Neural cell (in vitro differentiated cells): ENCODE data around the gene IPO8. TPM values are rescaled to one million over a fixed set of nuclear protein-coding genes. Genes with fewer than 3 reads are reported as not detected.

Source experiments
- H2AFZ ChIP-seq: fragments of 200-600, 300-800 bp; sonication (generic), shearing (Covaris generic); 2 replicates; pipeline ENCODE4 v1.6.0; 2014; ENCODE audit warnings: low read depth, mild to moderate bottlenecking, antibody characterized with exemption, low read length, moderate library complexity
- H3F3A ChIP-seq: fragments of 200-600 bp; shearing (Covaris generic); 2 replicates; pipeline ENCODE4 v1.6.1; 2016; ENCODE audit warnings: mild to moderate bottlenecking, moderate library complexity, mixed read lengths, antibody characterized with exemption, low read length; ENCODE audit not compliant: insufficient read depth, poor library complexity, severe bottlenecking
- H3K27ac ChIP-seq: fragments of 200-600, 300-800 bp; sonication (generic), shearing (Covaris generic); 2 replicates; pipeline ENCODE4 v1.5.1; 2014; ENCODE audit warnings: mild to moderate bottlenecking, low read length, moderate library complexity
- H3K27me3 ChIP-seq: fragments of 300-800, 200-600 bp; sonication (generic), shearing (Covaris generic); 2 replicates; pipeline ENCODE4 v1.6.0; 2014; ENCODE audit warnings: mild to moderate bottlenecking, low read depth, low read length, moderate library complexity; ENCODE audit not compliant: insufficient read depth
- H3K36me3 ChIP-seq: fragments of 300-800, 200-600 bp; sonication (generic), shearing (Covaris generic); 2 replicates; pipeline ENCODE4 v1.5.1; 2014; ENCODE audit warnings: mild to moderate bottlenecking, antibody characterized with exemption, low read length, moderate library complexity; ENCODE audit not compliant: insufficient read depth
- H3K4me2 ChIP-seq: fragments of 300-800, 200-600 bp; sonication (generic), shearing (Covaris generic); 2 replicates; pipeline ENCODE4 v1.6.0; 2014; ENCODE audit warnings: mild to moderate bottlenecking, low read length
- H3K4me3 ChIP-seq: fragments of 300-800, 200-600 bp; sonication (generic), shearing (Covaris generic); 2 replicates; pipeline ENCODE4 v1.5.1; 2014; ENCODE audit warnings: mild to moderate bottlenecking, low read length, moderate library complexity
- H3K79me2 ChIP-seq: fragments of 200-600 bp; shearing (Covaris generic); replicated peaks from 2 replicates; pipeline ENCODE4 v1.6.0; 2014; ENCODE audit warnings: mild to moderate bottlenecking, low read length, moderate library complexity; ENCODE audit not compliant: insufficient read depth
- H3K9ac ChIP-seq: fragments of 300-800, 200-600 bp; sonication (generic), shearing (Covaris generic); 2 replicates; pipeline ENCODE4 v1.6.1; 2016; ENCODE audit warnings: mild to moderate bottlenecking, low read length, mixed read lengths
- H3K9me2 ChIP-seq: fragments of 200-600 bp; shearing (Covaris generic); 2 replicates; pipeline ENCODE4 v1.6.1; 2016; ENCODE audit warnings: mild to moderate bottlenecking, low read length, mixed read lengths; ENCODE audit not compliant: insufficient read depth
- H3K9me3 ChIP-seq: fragments of 200-600, 300-800 bp; sonication (generic), shearing (Covaris generic); 2 replicates; pipeline ENCODE4 v1.6.1; 2016; ENCODE audit warnings: mild to moderate bottlenecking, mixed run types, low read length, moderate library complexity, mixed read lengths
- H4K20me1 ChIP-seq: fragments of 200-600 bp; shearing (Covaris generic); 2 replicates; pipeline ENCODE4 v1.6.1; 2016; ENCODE audit warnings: mild to moderate bottlenecking, mixed run types; ENCODE audit not compliant: insufficient read depth
- EP300 ChIP-seq: fragments of 450-650 bp; conservative IDR thresholded peaks from 2 replicates; pipeline ENCODE4 v1.6.1; 2014; ENCODE audit warnings: antibody characterized with exemption, mild to moderate bottlenecking, moderate library complexity; ENCODE audit not compliant: poor library complexity, severe bottlenecking
- EZH2 ChIP-seq: fragments of 200-600, 300-800 bp; shearing (Covaris generic), sonication (generic); IDR thresholded peaks from 2 replicates; pipeline ENCODE4 v1.6.1; 2014; ENCODE audit warnings: antibody characterized with exemption, low read length, borderline replicate concordance, mild to moderate bottlenecking; ENCODE audit not compliant: insufficient read depth, poor library complexity, severe bottlenecking
- MXI1 ChIP-seq: fragments of 450-650 bp; conservative IDR thresholded peaks from 2 replicates; pipeline ENCODE4 v1.6.1; 2014; ENCODE audit warnings: antibody characterized with exemption, mild to moderate bottlenecking; ENCODE audit not compliant: poor library complexity, severe bottlenecking
- POLR2AphosphoS5 ChIP-seq: IDR thresholded peaks from 2 replicates; pipeline ENCODE4 v1.6.1; 2012
- RAD21 ChIP-seq: fragments of 450-650 bp; conservative IDR thresholded peaks from 2 replicates; pipeline ENCODE4 v1.6.1; 2014; ENCODE audit warnings: antibody characterized with exemption, mild to moderate bottlenecking, moderate library complexity
- TAF1 ChIP-seq: IDR thresholded peaks from 2 replicates; pipeline ENCODE4 v1.6.1; 2012; ENCODE audit warnings: low read depth
- polyA plus RNA-seq: library from polyadenylated mRNA; depleted of rRNA; stranded (reverse); fragments of >200 nt; gene quantifications from 2 replicates; pipeline ENCODE4 v1.2.3, GENCODE V29; 2014
- TF ChIP-seq, protein P1 (sequence below): IDR thresholded peaks from 2 replicates; pipeline ENCODE4 v1.6.1; 2012; ENCODE audit warnings: borderline replicate concordance
- TF ChIP-seq, protein P2 (sequence below): fragments of 450-650 bp; IDR thresholded peaks from 2 replicates; pipeline ENCODE4 v1.5.1; 2014; ENCODE audit warnings: antibody characterized with exemption, mild to moderate bottlenecking, moderate library complexity; ENCODE audit not compliant: poor library complexity, severe bottlenecking

IPO8 gene
- polyA plus RNA-seq, 1 donor from 2014 or later: 18.8 TPM

GRCh38 chr12:30687265-30687986 is 8.2 kb downstream of the IPO8 start:
- no peak for TF ChIP-seq EZH2
- Histone ChIP-seq H3K4me3 (no peak overlapping the region), H3K36me3 (no peaks in the 10 kb centered on the region), H3K27ac (no peak overlapping the region), H3F3A (no peaks in the 10 kb centered on the region), H3K9me3 (no peaks in the 10 kb centered on the region), H3K9me2 (no peaks in the 10 kb centered on the region), H4K20me1 (no peaks in the 10 kb centered on the region), H3K79me2 (no peaks in the 10 kb centered on the region), H3K27me3 (no peaks in the 10 kb centered on the region), H2AFZ (no peak overlapping the region), H3K4me2 (no peak overlapping the region), H3K9ac (no peak overlapping the region)

- Histone ChIP-seq H3K4me2 (no peak overlapping the region), H3F3A (no peaks in the 10 kb centered on the region), H3K27me3 (no peaks in the 10 kb centered on the region), H3K4me3 (no peak overlapping the region), H3K9me2 (no peaks in the 10 kb centered on the region), H4K20me1 (no peaks in the 10 kb centered on the region), H3K9me3 (no peaks in the 10 kb centered on the region), H2AFZ (no peak overlapping the region), H3K27ac (no peak overlapping the region), H3K79me2 (no peaks in the 10 kb centered on the region), H3K9ac (no peak overlapping the region), H3K36me3 (peaks cover 8% of the 10 kb centered on the region)
- TF ChIP-seq, protein P1, sequence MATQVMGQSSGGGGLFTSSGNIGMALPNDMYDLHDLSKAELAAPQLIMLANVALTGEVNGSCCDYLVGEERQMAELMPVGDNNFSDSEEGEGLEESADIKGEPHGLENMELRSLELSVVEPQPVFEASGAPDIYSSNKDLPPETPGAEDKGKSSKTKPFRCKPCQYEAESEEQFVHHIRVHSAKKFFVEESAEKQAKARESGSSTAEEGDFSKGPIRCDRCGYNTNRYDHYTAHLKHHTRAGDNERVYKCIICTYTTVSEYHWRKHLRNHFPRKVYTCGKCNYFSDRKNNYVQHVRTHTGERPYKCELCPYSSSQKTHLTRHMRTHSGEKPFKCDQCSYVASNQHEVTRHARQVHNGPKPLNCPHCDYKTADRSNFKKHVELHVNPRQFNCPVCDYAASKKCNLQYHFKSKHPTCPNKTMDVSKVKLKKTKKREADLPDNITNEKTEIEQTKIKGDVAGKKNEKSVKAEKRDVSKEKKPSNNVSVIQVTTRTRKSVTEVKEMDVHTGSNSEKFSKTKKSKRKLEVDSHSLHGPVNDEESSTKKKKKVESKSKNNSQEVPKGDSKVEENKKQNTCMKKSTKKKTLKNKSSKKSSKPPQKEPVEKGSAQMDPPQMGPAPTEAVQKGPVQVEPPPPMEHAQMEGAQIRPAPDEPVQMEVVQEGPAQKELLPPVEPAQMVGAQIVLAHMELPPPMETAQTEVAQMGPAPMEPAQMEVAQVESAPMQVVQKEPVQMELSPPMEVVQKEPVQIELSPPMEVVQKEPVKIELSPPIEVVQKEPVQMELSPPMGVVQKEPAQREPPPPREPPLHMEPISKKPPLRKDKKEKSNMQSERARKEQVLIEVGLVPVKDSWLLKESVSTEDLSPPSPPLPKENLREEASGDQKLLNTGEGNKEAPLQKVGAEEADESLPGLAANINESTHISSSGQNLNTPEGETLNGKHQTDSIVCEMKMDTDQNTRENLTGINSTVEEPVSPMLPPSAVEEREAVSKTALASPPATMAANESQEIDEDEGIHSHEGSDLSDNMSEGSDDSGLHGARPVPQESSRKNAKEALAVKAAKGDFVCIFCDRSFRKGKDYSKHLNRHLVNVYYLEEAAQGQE: no peak
- no peak for TF ChIP-seq EP300
Observed at GRCh38 chr12:30679241-30679640, 16.4 kb downstream of the IPO8 start.

GRCh38 chr12:30678221-30678620 is 17.4 kb downstream of the IPO8 start:
- H3K9ac ChIP-seq: no peak overlapping the region
- H3K79me2 ChIP-seq: no peaks in the 10 kb centered on the region
- no peaks in the 10 kb centered on the region for H3K9me2 ChIP-seq
- H3K4me2 ChIP-seq: no peak overlapping the region
- H2AFZ ChIP-seq: no peak overlapping the region
- H4K20me1 ChIP-seq: no peaks in the 10 kb centered on the region
- no peaks in the 10 kb centered on the region for H3K9me3 ChIP-seq
- H3K27ac ChIP-seq: no peak overlapping the region
- TF ChIP-seq RAD21 (no peak), TAF1 (no peak), EZH2 (no peak), POLR2AphosphoS5 (no peak), EP300 (no peak), MXI1 (no peak)
- TF ChIP-seq, protein P1: no peak
- TF ChIP-seq, protein P2, sequence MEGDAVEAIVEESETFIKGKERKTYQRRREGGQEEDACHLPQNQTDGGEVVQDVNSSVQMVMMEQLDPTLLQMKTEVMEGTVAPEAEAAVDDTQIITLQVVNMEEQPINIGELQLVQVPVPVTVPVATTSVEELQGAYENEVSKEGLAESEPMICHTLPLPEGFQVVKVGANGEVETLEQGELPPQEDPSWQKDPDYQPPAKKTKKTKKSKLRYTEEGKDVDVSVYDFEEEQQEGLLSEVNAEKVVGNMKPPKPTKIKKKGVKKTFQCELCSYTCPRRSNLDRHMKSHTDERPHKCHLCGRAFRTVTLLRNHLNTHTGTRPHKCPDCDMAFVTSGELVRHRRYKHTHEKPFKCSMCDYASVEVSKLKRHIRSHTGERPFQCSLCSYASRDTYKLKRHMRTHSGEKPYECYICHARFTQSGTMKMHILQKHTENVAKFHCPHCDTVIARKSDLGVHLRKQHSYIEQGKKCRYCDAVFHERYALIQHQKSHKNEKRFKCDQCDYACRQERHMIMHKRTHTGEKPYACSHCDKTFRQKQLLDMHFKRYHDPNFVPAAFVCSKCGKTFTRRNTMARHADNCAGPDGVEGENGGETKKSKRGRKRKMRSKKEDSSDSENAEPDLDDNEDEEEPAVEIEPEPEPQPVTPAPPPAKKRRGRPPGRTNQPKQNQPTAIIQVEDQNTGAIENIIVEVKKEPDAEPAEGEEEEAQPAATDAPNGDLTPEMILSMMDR: no peak
- no peak overlapping the region for H3K4me3 ChIP-seq
- H3K27me3 ChIP-seq: no peaks in the 10 kb centered on the region
- H3K36me3 ChIP-seq: peaks cover 8% of the 10 kb centered on the region
- no peaks in the 10 kb centered on the region for H3F3A ChIP-seq
